SK-N-SH treated with all-trans-retinoic acid at 6 μM for 48 hours (cell line): ENCODE measurements around the gene DNAJC1.

ENCODE experiments used
- ARNTL ChIP-seq: fragments of 450-650 bp; formaldehyde crosslinking; IDR thresholded peaks from 2 replicates; pipeline ENCODE4 v1.5.0; 2020; ENCODE audit warnings: low read depth, mild to moderate bottlenecking, moderate library complexity, borderline replicate concordance
- CREB5 ChIP-seq: fragments of 250-450 bp; sonication (Bioruptor Pico); IDR thresholded peaks from 2 replicates; pipeline ENCODE4 v1.5.1; 2020; ENCODE audit warnings: low read depth, mild to moderate bottlenecking, moderate library complexity
- CSDC2 ChIP-seq: fragments of 250-450 bp; sonication (Bioruptor Pico); IDR thresholded peaks from 2 replicates; pipeline ENCODE4 v1.5.0; 2020; ENCODE audit warnings: mild to moderate bottlenecking, moderate library complexity
- ISL1 ChIP-seq: fragments of 250-450 bp; sonication (Bioruptor Pico); IDR thresholded peaks from 2 replicates; pipeline ENCODE4 v2.1.2; 2022; ENCODE audit warnings: mild to moderate bottlenecking, moderate library complexity
- PATZ1 ChIP-seq: fragments of 250-450 bp; sonication (Bioruptor Pico); IDR thresholded peaks from 2 replicates; pipeline ENCODE4 v1.8.0; 2020; ENCODE audit warnings: mild to moderate bottlenecking, moderate library complexity, borderline replicate concordance
- PPARA ChIP-seq: fragments of 250-450 bp; sonication (Bioruptor Pico); IDR thresholded peaks from 2 replicates; pipeline ENCODE4 v1.5.0; 2020; ENCODE audit warnings: mild to moderate bottlenecking, borderline replicate concordance
- RARB ChIP-seq: fragments of 250-450 bp; sonication (Bioruptor Pico); IDR thresholded peaks from 2 replicates; pipeline ENCODE4 v1.8.0; 2021; ENCODE audit warnings: mild to moderate bottlenecking, moderate library complexity
- SNAI2 ChIP-seq: fragments of 250-450 bp; sonication (Bioruptor Pico); IDR thresholded peaks from 2 replicates; pipeline ENCODE4 v1.5.0; 2020; ENCODE audit warnings: mild to moderate bottlenecking, moderate library complexity
- TOX ChIP-seq: fragments of 250-450 bp; sonication (Bioruptor Pico); IDR thresholded peaks from 2 replicates; pipeline ENCODE4 v1.8.0; 2021; ENCODE audit warnings: mild to moderate bottlenecking, moderate library complexity, borderline replicate concordance
- ZFP3 ChIP-seq: fragments of 250-450 bp; sonication (Bioruptor Pico); IDR thresholded peaks from 2 replicates; pipeline ENCODE4 v1.5.0; 2020; ENCODE audit warnings: mild to moderate bottlenecking, moderate library complexity
- ZFP30 ChIP-seq: fragments of 450-650 bp; formaldehyde crosslinking; IDR thresholded peaks from 2 replicates; pipeline ENCODE4 v1.5.0; 2022; ENCODE audit warnings: mild to moderate bottlenecking, moderate library complexity
- ZNF565 ChIP-seq: fragments of 450-650 bp; formaldehyde crosslinking; conservative IDR thresholded peaks from 2 replicates; pipeline ENCODE4 v1.5.0; 2020; ENCODE audit warnings: low read depth, mild to moderate bottlenecking, moderate library complexity
- ZNF70 ChIP-seq: fragments of 450-650 bp; formaldehyde crosslinking; IDR thresholded peaks from 2 replicates; pipeline ENCODE4 v1.5.0; 2020; ENCODE audit warnings: mild to moderate bottlenecking, moderate library complexity
- ZNF8 ChIP-seq: fragments of 450-650 bp; formaldehyde crosslinking; IDR thresholded peaks from 2 replicates; pipeline ENCODE4 v1.5.0; 2020; ENCODE audit warnings: mild to moderate bottlenecking, moderate library complexity

DNA sequence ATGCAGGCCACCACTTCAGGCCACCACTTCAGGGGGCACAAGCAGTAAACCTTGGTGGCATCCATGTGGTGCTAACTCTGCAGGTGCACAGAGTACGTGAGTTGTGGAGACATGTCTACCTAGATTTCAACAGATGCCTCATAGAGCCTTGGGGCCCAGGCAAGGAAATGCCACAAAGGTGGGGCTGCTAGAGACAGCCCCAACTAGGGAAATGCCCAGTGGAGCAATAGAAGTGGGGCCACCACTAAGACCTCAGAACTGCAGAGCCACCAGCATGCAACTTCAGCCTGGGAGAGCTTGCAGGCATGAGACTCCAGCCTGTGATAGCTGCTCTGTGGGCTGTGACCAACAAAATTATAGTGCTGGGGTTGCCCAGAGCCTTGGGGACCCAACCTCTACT is 107.6 kb downstream of the DNAJC1 start:
- no peak for TF ChIP-seq PPARA (CRISPR knock-in tag)
- no peak for TF ChIP-seq RARB (CRISPR knock-in tag)
- TF ChIP-seq PATZ1 (CRISPR knock-in tag), result no peak
- TF ChIP-seq ISL1 (CRISPR knock-in tag), result no peak
- TF ChIP-seq ZFP3 (CRISPR knock-in tag), result no peak
- no peak for TF ChIP-seq TOX (CRISPR knock-in tag)
- TF ChIP-seq ZFP30 (CRISPR knock-in tag), result no peak
- TF ChIP-seq ARNTL (CRISPR knock-in tag), result no peak
- no peak for TF ChIP-seq ZNF70 (CRISPR knock-in tag)
- TF ChIP-seq ZNF565, result no peak
- no peak for TF ChIP-seq CSDC2 (CRISPR knock-in tag)
- TF ChIP-seq ZNF8 (CRISPR knock-in tag), result no peak
- TF ChIP-seq SNAI2 (CRISPR knock-in tag), result no peak
- no peak for TF ChIP-seq CREB5 (CRISPR knock-in tag)
